ENCODE data around the gene SELENOO.
"Not testable (repeated sequence)": the region's sequence is repeated elsewhere in the genome, so short reads cannot be mapped to it uniquely, and the experiment has no call there.

SELENOO gene

GRCh38 chr22:50200461-50201190 is at the start of gene SELENOO:
TSS of gene SELENOO (plus strand) at chr22:50201011. CDS start at chr22:50201037, 26 bp downstream.
- peak; percentile 87 for DNase-seq (ENCODE audit: low read depth)

- no peak for DNase-seq (ENCODE audit: low read depth)
Measured at GRCh38 chr22:50151571-50152537, 49.0 kb upstream of the SELENOO start.

GRCh38 chr22:50153056-50153755 is 47.6 kb upstream of the SELENOO start:
- DNase-seq (ENCODE audit: low read depth): no peak

- no peak for DNase-seq (ENCODE audit: low read depth)
Measured at GRCh38 chr22:50153756-50154140, 47.1 kb upstream of the SELENOO start.

GRCh38 chr22:50157709-50158375 is 43.0 kb upstream of the SELENOO start:
- DNase-seq (ENCODE audit: low read depth): no peak

GRCh38 chr22:50160947-50161346 is 39.9 kb upstream of the SELENOO start:
- DNase-seq (ENCODE audit: low read depth): no peak

- DNase-seq (ENCODE audit: low read depth): no peak
Measured at GRCh38 chr22:50161508-50162390, 39.1 kb upstream of the SELENOO start.

- no peak for DNase-seq (ENCODE audit: low read depth)
Measured at GRCh38 chr22:50162391-50162956, 38.3 kb upstream of the SELENOO start.

- no peak for DNase-seq (ENCODE audit: low read depth)
Measured at GRCh38 chr22:50165436-50166123, 35.2 kb upstream of the SELENOO start.

- DNase-seq (ENCODE audit: low read depth): no peak
Measured at GRCh38 chr22:50167689-50168489, 32.9 kb upstream of the SELENOO start.

GRCh38 chr22:50168490-50169180 is 32.2 kb upstream of the SELENOO start:
- not testable (repeated sequence) for DNase-seq (ENCODE audit: low read depth)

- DNase-seq (ENCODE audit: low read depth): no peak
Measured at GRCh38 chr22:50169181-50169759, 31.5 kb upstream of the SELENOO start.

- DNase-seq (ENCODE audit: low read depth): no peak
Measured at GRCh38 chr22:50169774-50170341, 31.0 kb upstream of the SELENOO start.

- DNase-seq (ENCODE audit: low read depth): no peak
Measured at GRCh38 chr22:50170453-50171318, 30.1 kb upstream of the SELENOO start, which contains the start of gene PANX2. TSS of gene PANX2 (plus strand) at chr22:50170731. CDS start at chr22:50170731, 0 bp downstream.

GRCh38 chr22:50171319-50171964 is 29.4 kb upstream of the SELENOO start:
- no peak for DNase-seq (ENCODE audit: low read depth)

- DNase-seq (ENCODE audit: low read depth): no peak
Measured at GRCh38 chr22:50171965-50172421, 28.8 kb upstream of the SELENOO start.
